Heart left ventricle (tissue), 16 donors: Measurements from ENCODE around the gene DAB2IP. TPM values are rescaled to one million over a fixed set of nuclear protein-coding genes. Genes with fewer than 3 reads are reported as not detected.

Source experiments
- ATAC-seq, 4 donors: fragments of 200-7000 bp; cut with Tn5 transposase; one replicate each; pipeline ENCODE4 v1.9.1; 2020 to 2022; ENCODE audit warnings: moderate library complexity in 4 of 4, mild to moderate bottlenecking in 3 of 4, moderate number of reproducible peaks in 1 of 4
- DNase-seq, 5 donors: peaks; one replicate each; pipeline ENCODE4 v3.0.0-alpha.2; 2020
- H3K27ac ChIP-seq, 12 donors: fragments of 200-600 bp; sonication (generic) in 4 of 12; one replicate each; pipeline versions ENCODE4 v1.5.0 to v1.8.0; 2016 to 2022; ENCODE audit warnings: mild to moderate bottlenecking in 2 of 12
- H3K27me3 ChIP-seq, 9 donors: fragments of 200-600 bp; sonication (generic) in 2 of 9; one replicate each; pipeline versions ENCODE4 v1.5.1 to v1.8.0; 2016 to 2022; ENCODE audit warnings: mild to moderate bottlenecking in 3 of 9
- H3K36me3 ChIP-seq, 9 donors: fragments of 200-600 bp; sonication (generic) in 2 of 9; one replicate each; pipeline versions ENCODE4 v1.5.0 to v1.8.0; 2018 to 2022; ENCODE audit warnings: mild to moderate bottlenecking in 2 of 9
- H3K4me1 ChIP-seq, 12 donors: fragments of 200-600 bp; sonication (generic) in 4 of 12; one replicate each; pipeline versions ENCODE4 v1.5.0 to v1.8.0; 2016 to 2022; ENCODE audit warnings: mild to moderate bottlenecking in 3 of 12
- H3K4me3 ChIP-seq, 12 donors: fragments of 200-600 bp; sonication (generic) in 4 of 12; one replicate each; pipeline versions ENCODE4 v1.5.0 to v1.8.0; 2017 to 2022; ENCODE audit warnings: mild to moderate bottlenecking in 9 of 12, moderate library complexity in 4 of 12
- H3K9me3 ChIP-seq, 12 donors: fragments of 200-600 bp; sonication (generic) in 4 of 12; one replicate each; pipeline versions ENCODE4 v1.5.0 to v1.8.0; 2016 to 2022; ENCODE audit warnings: mild to moderate bottlenecking in 1 of 12
- POLR2A ChIP-seq, 2 donors: fragments of 450-650 bp; IDR thresholded peaks; one replicate each; pipeline ENCODE4 v1.6.1; 2017; ENCODE audit warnings: antibody characterized with exemption in 2 of 2, mild to moderate bottlenecking in 2 of 2, moderate library complexity in 2 of 2
- WGBS, 4 donors: extraction: QIAGEN DNeasy Blood & Tissue Kit in 2 of 4; methylation state at CpG; one replicate each; pipeline versions ENCODE4 v1.1.5 to v1.1.7; 2013 to 2018; 5-methylcytosine and 5-hydroxymethylcytosine counted together
- intact Hi-C, 10 donors: fragments of 100-400 bp; cut with DNase I; formaldehyde crosslinking; loops; one replicate each; pipeline versions ENCODE4 v1.11.1 to v1.14.2; 2022
- polyA plus RNA-seq, 2 donors: library from polyadenylated mRNA; stranded (reverse); fragments of 200-250 nt; gene quantifications; one replicate each; pipeline ENCODE4 v1.2.3, GENCODE V29; 2013
- total RNA-seq, 9 donors: library from RNA; depleted of rRNA in 2 of 9; stranded (reverse); fragments of >200 nt in 2 of 9; fragmentation: NEBNext Ultra II Directional in 3 of 9; extraction: Animal tissue kit (Norgen Biotek cat#: 25700) in 3 of 9; gene quantifications; one replicate each; pipeline versions ENCODE4 v1.1.0 to v1.2.4, GENCODE V29; 2016 to 2023
- TF ChIP-seq, protein P1 (sequence below), 12 donors: fragments of 200-600 bp; sonication (generic) in 4 of 12; IDR thresholded peaks; one replicate each; pipeline versions ENCODE4 v1.5.0 to v1.8.0; 2018 to 2022; ENCODE audit warnings: antibody characterized with exemption in 12 of 12, mild to moderate bottlenecking in 5 of 12
- donor health status: ischemic (EF 13 %, LVEDD 7.1; RV severe dilation, severe dysfunction).
- donor health status: healthy with polysubstance abuse.
- donor health status: DM: no; HTN: yes; CAD: no.
- donor health status: DM: no; HTN: no; CAD: no.
- donor health status: ischemic (EF 25% LVEDD 6.9; RV normal size, moderate dysfunction).
- donor health status: ischemic (EF 25% LVEDD 5.7; RV mildly dilated, moderate dysfunction).
- donor health status: healthy.
- donor health status: DM: yes; HTN: yes; CAD: no.
- donor health status: ischemic (EF 35%, LVEDD 5.7; RV mildly dilated, moderate dysfunction).
- donor health status: nonischemic (EF 11% LVEDD 7.7; RV severe dilation, severe dysfunction).
- donor health status: DM: yes; HTN: yes; CAD: no.
- donor health status: PGD.
- donor health status: ischemic (EF 29% LVEDD 5.4; RV normal size, mild dysfunction).
- donor health status: nonischemic (EF 23%, LVEDD 6.1; RV moderate dilation, normal function).

The DAB2IP gene
- total and polyA plus RNA-seq, 11 donors = 30.9 to 103 (median 52.6) TPM

- Histone ChIP-seq H3K27me3 (no peaks in the 10 kb centered on the region), H3K27ac (peak overlapping the region in 3 of 12 donors; percentile 8 to 42 (median 25)), H3K4me3 (no peak overlapping the region), H3K9me3 (peaks cover 0 to 2% (median 0%) of the 10 kb centered on the region in 12 donors), H3K4me1 (peaks cover 4 to 66% (median 51%) of the 10 kb centered on the region in 12 donors), H3K36me3 (peaks cover 0 to 23% (median 16%) of the 10 kb centered on the region in 9 donors)
- intact Hi-C loops = loop anchor here in 3 of 10 donors (5.0 to 10.0 kb wide), 3 partner anchors 33 to 128 kb away; no protein-coding TSS in a partner anchor
- ATAC-seq (no peak), DNase-seq (peak in 1 of 5 donors; percentile 37)
- TF ChIP-seq POLR2A (IDR thresholded peaks at IDR 0.05) = no peak
- TF ChIP-seq, protein P1, sequence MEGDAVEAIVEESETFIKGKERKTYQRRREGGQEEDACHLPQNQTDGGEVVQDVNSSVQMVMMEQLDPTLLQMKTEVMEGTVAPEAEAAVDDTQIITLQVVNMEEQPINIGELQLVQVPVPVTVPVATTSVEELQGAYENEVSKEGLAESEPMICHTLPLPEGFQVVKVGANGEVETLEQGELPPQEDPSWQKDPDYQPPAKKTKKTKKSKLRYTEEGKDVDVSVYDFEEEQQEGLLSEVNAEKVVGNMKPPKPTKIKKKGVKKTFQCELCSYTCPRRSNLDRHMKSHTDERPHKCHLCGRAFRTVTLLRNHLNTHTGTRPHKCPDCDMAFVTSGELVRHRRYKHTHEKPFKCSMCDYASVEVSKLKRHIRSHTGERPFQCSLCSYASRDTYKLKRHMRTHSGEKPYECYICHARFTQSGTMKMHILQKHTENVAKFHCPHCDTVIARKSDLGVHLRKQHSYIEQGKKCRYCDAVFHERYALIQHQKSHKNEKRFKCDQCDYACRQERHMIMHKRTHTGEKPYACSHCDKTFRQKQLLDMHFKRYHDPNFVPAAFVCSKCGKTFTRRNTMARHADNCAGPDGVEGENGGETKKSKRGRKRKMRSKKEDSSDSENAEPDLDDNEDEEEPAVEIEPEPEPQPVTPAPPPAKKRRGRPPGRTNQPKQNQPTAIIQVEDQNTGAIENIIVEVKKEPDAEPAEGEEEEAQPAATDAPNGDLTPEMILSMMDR (IDR thresholded peaks at IDR 0.05) = no peak
- 81 to 89% (median 86%) methylated on average over 5 to 6 of the region's 6 CpGs for WGBS, 4 donors
Measured at GRCh38 chr9:121675381-121675780, 23.9 kb downstream of the DAB2IP start.

GRCh38 chr9:121675969-121676822, 24.8 kb downstream of the DAB2IP start:
- TF ChIP-seq POLR2A (IDR thresholded peaks at IDR 0.05) = no peak
- TF ChIP-seq, protein P1 (IDR thresholded peaks at IDR 0.05) = no peak
- peak overlapping the region in 4 of 12 donors; percentile 8 to 42 (median 21) for H3K27ac ChIP-seq
- intact Hi-C loops = loop anchor here in 3 of 10 donors (5.0 to 10.0 kb wide), 3 partner anchors 34 to 129 kb away; no protein-coding TSS in a partner anchor
- H3K36me3 ChIP-seq = peaks cover 0 to 31% (median 20%) of the 10 kb centered on the region in 9 donors
- no peak overlapping the region for H3K4me3 ChIP-seq
- WGBS, 4 donors = 58 to 66% (median 63%) methylated on average over 14 to 16 of the region's 16 CpGs
- no peaks in the 10 kb centered on the region for H3K27me3 ChIP-seq
- ATAC-seq (peak; percentile 32 to 73 (median 60)), DNase-seq (peak in 4 of 5 donors; percentile 38 to 75 (median 66))
- no peaks in the 10 kb centered on the region for H3K9me3 ChIP-seq
- H3K4me1 ChIP-seq = peaks cover 4 to 62% (median 46%) of the 10 kb centered on the region in 12 donors

DNA sequence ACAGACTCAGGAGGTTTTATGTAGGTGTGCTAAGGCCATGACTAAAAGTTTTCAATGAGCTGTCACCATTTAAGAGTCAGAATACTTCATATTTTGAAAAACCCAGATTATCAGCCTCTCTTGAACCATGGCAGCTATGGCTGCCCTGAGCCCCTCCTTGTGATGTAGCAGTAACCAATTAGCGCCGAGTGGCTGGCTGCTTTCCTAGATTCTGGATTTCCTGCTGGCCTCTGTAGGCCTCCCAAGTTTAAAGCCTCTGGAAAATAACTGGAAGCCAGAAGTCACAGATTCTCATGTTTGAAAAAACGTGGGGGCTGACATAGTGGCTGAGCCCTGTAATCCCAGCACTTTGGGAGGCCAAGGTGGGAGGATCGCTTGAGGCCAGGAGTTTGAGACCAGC, 25.5 kb downstream of the DAB2IP start:
- Histone ChIP-seq H3K27me3 (no peaks in the 10 kb centered on the region), H3K9me3 (no peaks in the 10 kb centered on the region), H3K4me1 (peaks cover 4 to 57% (median 45%) of the 10 kb centered on the region in 12 donors), H3K36me3 (peaks cover 0 to 38% (median 26%) of the 10 kb centered on the region in 9 donors), H3K27ac (peak overlapping the region in 1 of 12 donors; percentile 13), H3K4me3 (no peak overlapping the region)
- DNase-seq (peak in 1 of 5 donors; percentile 29), ATAC-seq (peak in 1 of 4 donors; percentile 36)
- intact Hi-C loops = loop anchor here in 3 of 10 donors (5.0 to 10.0 kb wide), 3 partner anchors 35 to 130 kb away; no protein-coding TSS in a partner anchor
- TF ChIP-seq, protein P1 (IDR thresholded peaks at IDR 0.05) = no peak
- TF ChIP-seq POLR2A (IDR thresholded peaks at IDR 0.05) = no peak
- WGBS, 4 donors = 43 to 57% (median 51%) methylated on average over 4 of the region's 4 CpGs

GRCh38 chr9:121678501-121679022, 27.1 kb downstream of the DAB2IP start:
- H3K27me3 ChIP-seq = no peaks in the 10 kb centered on the region
- no peak for TF ChIP-seq POLR2A (IDR thresholded peaks at IDR 0.05)
- TF ChIP-seq, protein P1 (IDR thresholded peaks at IDR 0.05) = no peak
- peaks cover 0 to 57% (median 30%) of the 10 kb centered on the region in 12 donors for H3K4me1 ChIP-seq
- intact Hi-C loops = loop anchor here in 3 of 10 donors (5.0 to 10.0 kb wide), 3 partner anchors 36 to 131 kb away; no protein-coding TSS in a partner anchor
- no peak overlapping the region for H3K27ac ChIP-seq
- no peak overlapping the region for H3K4me3 ChIP-seq
- no peaks in the 10 kb centered on the region for H3K9me3 ChIP-seq
- peaks cover 0 to 43% (median 31%) of the 10 kb centered on the region in 9 donors for H3K36me3 ChIP-seq
- WGBS, 4 donors = 92 to 96% (median 95%) methylated on average over 21 to 22 of the region's 22 CpGs
- DNase-seq (peak in 1 of 5 donors; percentile 52), ATAC-seq (no peak)
